HEK293T (cell line): Measurements from ENCODE around the gene CCND1.
"Not testable (repeated sequence)": the region's sequence is repeated elsewhere in the genome, so short reads cannot be mapped to it uniquely, and the experiment has no call there.

Experiments
- CTCF ChIA-PET: fragments of 350-600 bp; formaldehyde crosslinking; extraction: SDS; loops from one replicate; lab custom pipeline; 2021; ENCODE audit warnings: antibody characterized with exemption, inconsistent platforms; lab: Yijun Ruan, JAX
- POLR2A ChIA-PET: fragments of 350-600 bp; formaldehyde crosslinking; extraction: SDS; loops from one replicate; lab custom pipeline; 2020; ENCODE audit warnings: antibody characterized with exemption, inconsistent platforms; lab: Yijun Ruan, JAX
- DNase-seq: peaks from one replicate; pipeline ENCODE4 v3.0.0; 2012; ENCODE audit warnings: mixed read lengths; ENCODE audit errors: extremely low spot score
- ARNT ChIP-seq: fragments of 450-650 bp; IDR thresholded peaks from 2 replicates; pipeline ENCODE4 v1.6.1; 2017; ENCODE audit warnings: mild to moderate bottlenecking
- BHLHE40 ChIP-seq: fragments of 450-650 bp; IDR thresholded peaks from 2 replicates; pipeline ENCODE4 v1.6.1; 2016; ENCODE audit warnings: mild to moderate bottlenecking, moderate library complexity, borderline replicate concordance
- CTBP1 ChIP-seq: fragments of 450-650 bp; IDR thresholded peaks from 2 replicates; pipeline ENCODE4 v1.6.1; 2016; ENCODE audit warnings: borderline replicate concordance
- ELF4 ChIP-seq: fragments of 450-650 bp; IDR thresholded peaks from 2 replicates; pipeline ENCODE4 v1.6.1; 2017; ENCODE audit warnings: antibody characterized with exemption
- FOXA1 ChIP-seq: fragments of 450-650 bp; IDR thresholded peaks from 2 replicates; pipeline ENCODE4 v1.6.1; 2016; ENCODE audit warnings: mild to moderate bottlenecking
- FOXK2 ChIP-seq: fragments of 450-650 bp; IDR thresholded peaks from 2 replicates; pipeline ENCODE4 v1.6.1; 2016; ENCODE audit warnings: mild to moderate bottlenecking
- FOXM1 ChIP-seq: fragments of 450-650 bp; IDR thresholded peaks from 2 replicates; pipeline ENCODE4 v1.6.1; 2017; ENCODE audit warnings: mild to moderate bottlenecking, borderline replicate concordance
- HDGF ChIP-seq: fragments of 450-650 bp; IDR thresholded peaks from 2 replicates; pipeline ENCODE4 v1.6.1; 2017; ENCODE audit warnings: antibody characterized with exemption, borderline replicate concordance
- L3MBTL2 ChIP-seq: fragments of 450-650 bp; conservative IDR thresholded peaks from 2 replicates; pipeline ENCODE4 v1.6.1; 2016; ENCODE audit warnings: mild to moderate bottlenecking
- LEF1 ChIP-seq: fragments of 450-650 bp; IDR thresholded peaks from 2 replicates; pipeline ENCODE4 v1.6.1; 2017; ENCODE audit warnings: mild to moderate bottlenecking, borderline replicate concordance
- NFRKB ChIP-seq: fragments of 450-650 bp; IDR thresholded peaks from 2 replicates; pipeline ENCODE4 v1.6.1; 2016; ENCODE audit warnings: mild to moderate bottlenecking, moderate library complexity
- PKNOX1 ChIP-seq: fragments of 450-650 bp; IDR thresholded peaks from 2 replicates; pipeline ENCODE4 v1.6.1; 2016
- SP1 ChIP-seq: fragments of 450-650 bp; IDR thresholded peaks from 2 replicates; pipeline ENCODE4 v1.6.1; 2017
- SUZ12 ChIP-seq: fragments of 450-650 bp; IDR thresholded peaks from 2 replicates; pipeline ENCODE4 v1.6.1; 2016; ENCODE audit warnings: mild to moderate bottlenecking
- TARDBP ChIP-seq: fragments of 450-650 bp; IDR thresholded peaks from 2 replicates; pipeline ENCODE4 v1.6.1; 2016
- ZNF384 ChIP-seq: fragments of 450-650 bp; IDR thresholded peaks from 2 replicates; pipeline ENCODE4 v1.6.1; 2016

The CCND1 gene

DNA sequence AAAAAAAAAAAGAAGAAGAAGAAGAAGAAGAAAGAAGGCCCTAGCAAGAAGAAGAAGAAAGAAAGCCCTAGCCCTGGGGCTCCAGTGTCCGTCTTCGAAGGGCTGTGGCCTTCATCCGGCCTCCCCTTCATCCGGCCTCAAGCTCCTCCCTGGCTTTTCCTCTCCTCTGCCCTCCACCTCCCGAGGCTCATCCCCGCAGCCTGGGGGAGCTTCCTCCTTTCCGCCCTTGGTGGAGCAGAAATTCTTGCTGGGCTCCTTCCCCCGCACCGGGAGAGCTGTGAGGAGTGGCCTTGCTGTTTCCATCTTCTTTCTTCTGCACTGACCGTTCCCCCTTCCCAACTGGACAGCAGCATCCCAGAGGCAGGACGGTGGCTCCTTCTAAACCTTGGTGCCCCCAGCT, 43.7 kb downstream of the CCND1 start:
- ChIA-PET CTCF (no interaction called here), POLR2A (interaction anchor here (1.2 kb wide), 1 partner anchor 10 kb away, joined by 3 read pairs; the partner anchor contains the start of gene LTO1)
- TF ChIP-seq BHLHE40, result no peak
- TF ChIP-seq TARDBP, result no peak
- TF ChIP-seq L3MBTL2, result no peak
- TF ChIP-seq CTBP1, result no peak
- TF ChIP-seq ARNT, result no peak
- TF ChIP-seq FOXA1, result no peak
- no peak for TF ChIP-seq NFRKB
- no peak for TF ChIP-seq ZNF384
- TF ChIP-seq SUZ12, result no peak
- no peak for TF ChIP-seq FOXM1
- TF ChIP-seq ELF4, result no peak
- no peak for TF ChIP-seq LEF1
- TF ChIP-seq PKNOX1, result no peak
- TF ChIP-seq HDGF, result no peak
- DNase-seq, result no peak

DNA sequence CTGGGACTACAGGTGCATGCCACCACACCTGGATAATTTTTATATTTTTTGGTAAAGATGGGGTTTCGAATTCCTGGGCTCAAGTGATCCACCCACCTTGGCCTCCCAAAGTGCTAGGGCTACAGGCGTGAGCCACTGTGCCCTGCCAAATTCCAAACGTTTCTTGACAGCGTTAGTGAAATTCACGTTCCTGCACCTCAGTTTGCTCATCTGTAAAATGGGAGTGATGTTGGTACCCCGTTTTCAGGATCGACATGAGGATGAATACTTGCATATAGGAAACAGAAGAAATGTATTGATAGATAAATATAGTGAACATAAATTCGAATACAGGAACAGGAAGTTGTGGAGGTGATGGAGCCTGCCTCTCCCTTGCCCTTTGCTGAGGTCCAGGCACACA, 44.4 kb downstream of the CCND1 start:
- TF ChIP-seq BHLHE40, result no peak
- TF ChIP-seq SUZ12, result no peak
- no peak for TF ChIP-seq FOXA1
- no peak for TF ChIP-seq LEF1
- no peak for TF ChIP-seq PKNOX1
- TF ChIP-seq NFRKB, result no peak
- no peak for TF ChIP-seq TARDBP
- no peak for TF ChIP-seq ELF4
- no peak for TF ChIP-seq CTBP1
- TF ChIP-seq FOXM1, result no peak
- no peak for TF ChIP-seq HDGF
- no peak for TF ChIP-seq L3MBTL2
- TF ChIP-seq ARNT, result no peak
- no peak for TF ChIP-seq FOXK2
- TF ChIP-seq SP1, result no peak
- TF ChIP-seq ZNF384, result no peak
- CTCF ChIA-PET, result no interaction called here
- POLR2A ChIA-PET, result interaction anchor here (1.2 kb wide), 1 partner anchor 10 kb away, joined by 3 read pairs; the partner anchor contains the start of gene LTO1
- DNase-seq, result no peak

GRCh38 chr11:69686452-69686851, 45.5 kb downstream of the CCND1 start:
- POLR2A ChIA-PET, result no interaction called here
- TF ChIP-seq CTBP1 (no peak), NFRKB (no peak), PKNOX1 (no peak), HDGF (no peak), BHLHE40 (no peak), TARDBP (no peak), SUZ12 (no peak), LEF1 (no peak), ARNT (no peak), FOXK2 (no peak), L3MBTL2 (no peak), ZNF384 (no peak), FOXA1 (no peak), ELF4 (no peak), FOXM1 (no peak), SP1 (no peak)
- no peak for DNase-seq
- CTCF ChIA-PET, result no interaction called here

GRCh38 chr11:69686856-69687255, 45.9 kb downstream of the CCND1 start:
- ChIA-PET CTCF (no interaction called here), POLR2A (no interaction called here)
- no peak for DNase-seq
- TF ChIP-seq FOXM1 (no peak), NFRKB (no peak), CTBP1 (no peak), BHLHE40 (no peak), LEF1 (no peak), L3MBTL2 (no peak), TARDBP (no peak), SP1 (no peak), ZNF384 (no peak)

DNA sequence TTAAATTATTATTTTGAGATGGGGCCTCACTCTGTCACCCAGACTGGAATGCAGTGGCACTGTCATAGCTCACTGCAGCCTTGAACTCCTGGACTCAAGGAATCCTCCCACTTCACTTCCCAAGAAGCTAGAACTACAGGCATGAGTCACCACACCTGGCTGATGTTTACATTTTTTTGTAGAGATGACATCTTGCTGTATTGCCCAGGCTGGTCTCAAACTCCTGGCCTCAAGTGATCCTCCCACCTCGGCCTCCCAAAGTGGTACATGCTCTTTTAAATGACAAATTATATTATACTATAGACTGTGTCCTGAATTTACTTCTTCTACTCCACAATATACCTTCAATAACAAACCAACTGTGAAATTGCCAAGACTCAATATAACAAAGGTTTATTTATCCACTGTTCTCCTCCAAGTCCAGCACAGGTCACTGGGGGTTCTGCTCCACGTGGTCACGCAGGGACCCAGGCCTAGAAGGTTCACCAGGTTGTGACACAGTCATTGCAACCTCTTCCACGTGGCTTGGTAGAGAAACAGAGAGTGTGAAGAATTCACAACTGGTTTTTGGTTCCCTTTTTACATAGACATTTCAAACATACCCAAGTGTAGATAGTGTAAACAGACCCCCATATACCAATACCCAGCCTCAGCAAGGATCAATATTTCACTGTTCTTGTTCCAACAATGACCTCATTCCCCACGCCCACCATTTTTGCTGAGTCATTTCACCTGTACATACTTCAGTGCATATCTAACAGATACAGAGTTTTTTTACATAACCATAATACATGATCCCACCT, 47.2 kb downstream of the CCND1 start:
- POLR2A ChIA-PET, CTCF ChIA-PET, DNase-seq: not testable (repeated sequence)

- no peak for TF ChIP-seq LEF1
- ChIA-PET CTCF (no interaction called here), POLR2A (no interaction called here)
- no peak for DNase-seq
These were observed 48.7 kb downstream of the CCND1 start for GRCh38 chr11:69689484-69690319.
